HG03135 (cell line): Measurements from ENCODE around the gene SLC11A1.

Experiments
- ATAC-seq: cut with Tn5 transposase; IDR thresholded peaks from one replicate; pipeline ENCODE4 v1.9.1; 2021; ENCODE audit warnings: mild to moderate bottlenecking, moderate library complexity; ENCODE audit not compliant: unreplicated experiment

Gene SLC11A1

DNA sequence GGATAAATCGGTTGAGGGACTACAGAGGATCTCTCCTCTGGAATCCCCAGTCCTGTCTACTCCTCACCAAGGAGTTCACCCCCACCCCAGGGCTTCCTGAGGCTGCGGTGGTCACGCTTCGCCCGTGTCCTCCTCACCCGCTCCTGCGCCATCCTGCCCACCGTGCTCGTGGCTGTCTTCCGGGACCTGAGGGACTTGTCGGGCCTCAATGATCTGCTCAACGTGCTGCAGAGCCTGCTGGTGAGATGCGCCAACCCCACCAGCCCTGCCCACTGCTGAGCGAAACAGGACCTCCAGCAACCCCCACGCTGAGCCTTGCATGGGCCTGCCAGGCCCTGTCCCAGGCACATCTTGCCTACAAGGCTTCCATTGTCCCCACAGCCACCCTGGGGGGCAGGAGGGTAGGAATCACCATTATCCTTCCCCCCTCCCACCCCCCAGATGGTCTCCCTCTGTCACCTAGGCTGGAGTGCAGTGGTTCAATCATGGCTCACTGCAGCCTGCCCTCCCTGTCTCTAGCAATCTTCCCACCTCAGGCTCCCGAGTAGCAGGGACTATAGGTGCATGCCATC is 10.9 kb downstream of the SLC11A1 start:
- ATAC-seq: no peak

GRCh38 chr2:218393750-218394290 is 11.7 kb downstream of the SLC11A1 start:
- no peak for ATAC-seq

DNA sequence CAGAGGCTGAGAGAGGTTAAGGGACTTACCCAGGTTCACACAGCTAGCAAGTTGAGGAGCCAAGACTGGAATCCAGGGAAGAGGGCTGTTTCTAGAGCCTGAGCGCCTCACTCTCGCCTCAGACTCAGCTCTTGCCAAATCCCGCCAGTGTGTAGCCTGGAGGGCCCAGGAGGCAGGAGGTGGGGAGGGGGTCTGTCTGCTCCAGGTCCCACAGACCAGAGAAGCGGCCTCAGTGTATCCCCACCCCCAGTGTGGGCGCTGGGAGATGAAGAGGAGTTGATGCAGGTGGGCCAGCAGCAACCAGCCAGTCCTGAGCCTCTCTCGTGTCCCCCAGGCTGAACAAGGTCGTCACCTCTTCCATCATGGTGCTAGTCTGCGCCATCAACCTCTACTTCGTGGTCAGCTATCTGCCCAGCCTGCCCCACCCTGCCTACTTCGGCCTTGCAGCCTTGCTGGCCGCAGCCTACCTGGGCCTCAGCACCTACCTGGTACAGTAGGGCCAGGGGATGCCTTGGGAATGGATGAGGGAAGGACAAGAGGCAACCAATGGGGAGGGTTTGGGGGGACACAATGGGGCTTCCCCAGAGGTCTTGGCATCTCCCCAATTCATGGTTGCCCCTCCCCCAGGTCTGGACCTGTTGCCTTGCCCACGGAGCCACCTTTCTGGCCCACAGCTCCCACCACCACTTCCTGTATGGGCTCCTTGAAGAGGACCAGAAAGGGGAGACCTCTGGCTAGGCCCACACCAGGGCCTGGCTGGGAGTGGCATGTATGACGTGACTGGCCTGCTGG is 12.4 kb downstream of the SLC11A1 start:
- no peak for ATAC-seq

GRCh38 chr2:218395090-218395444 is 13.0 kb downstream of the SLC11A1 start:
- no peak for ATAC-seq

GRCh38 chr2:218395456-218395825 is 13.4 kb downstream of the SLC11A1 start:
- no peak for ATAC-seq

- peak; percentile 44 for ATAC-seq
Observed at GRCh38 chr2:218395826-218396687, 14.0 kb downstream of the SLC11A1 start.

GRCh38 chr2:218396688-218397462 is 14.8 kb downstream of the SLC11A1 start:
- no peak for ATAC-seq

- no peak for ATAC-seq
Observed at GRCh38 chr2:218397463-218397819, 15.4 kb downstream of the SLC11A1 start.

- no peak for ATAC-seq
Observed at GRCh38 chr2:218397820-218398436, 15.9 kb downstream of the SLC11A1 start.

DNA sequence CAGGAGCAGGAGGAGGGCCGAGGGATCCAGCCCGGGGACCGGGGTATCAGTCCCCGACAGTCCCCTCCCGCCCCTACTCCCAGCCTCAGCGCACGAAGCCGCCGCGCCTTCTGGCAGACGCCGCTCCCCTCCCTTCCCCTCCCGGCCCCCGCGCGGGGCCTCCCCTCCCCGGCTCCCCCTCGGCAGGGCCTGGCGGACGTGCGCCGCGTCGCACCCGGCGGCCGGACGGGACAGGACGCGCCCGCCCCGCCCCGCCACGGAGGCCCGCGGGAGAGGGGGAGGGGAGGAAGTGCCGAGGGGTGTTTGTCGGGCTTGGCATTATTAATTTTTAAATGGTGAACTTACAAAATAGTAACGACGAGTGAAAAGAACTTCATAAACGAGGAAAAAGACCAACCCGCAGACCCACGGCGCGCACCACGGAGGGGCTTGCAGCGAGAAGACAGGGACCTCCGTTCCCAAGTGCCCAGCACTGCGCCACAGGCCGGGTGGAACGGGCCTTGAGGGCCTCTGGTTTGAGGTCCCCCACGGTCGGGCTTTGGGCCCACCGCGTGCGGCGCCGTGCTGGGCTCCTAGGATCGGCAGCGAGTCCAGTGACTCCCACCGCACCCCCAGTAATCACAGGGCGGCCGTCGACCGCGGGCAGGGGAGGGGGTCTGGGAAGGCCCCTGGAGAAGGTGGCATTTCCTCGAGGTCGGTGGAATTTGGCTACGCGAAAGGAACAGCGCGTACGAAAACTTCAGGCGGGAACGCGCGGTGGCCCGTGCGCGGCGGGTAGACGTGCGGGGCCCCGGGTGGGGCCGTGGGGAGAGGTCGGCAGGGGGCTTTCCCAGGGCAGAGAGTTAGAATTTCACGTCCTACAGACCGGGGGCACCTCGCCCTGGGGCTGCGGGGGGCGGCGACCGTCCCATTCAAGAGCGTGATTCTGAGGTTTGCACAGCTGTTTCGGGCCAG is 16.6 kb downstream of the SLC11A1 start:
- ATAC-seq: peak; percentile 26

DNA sequence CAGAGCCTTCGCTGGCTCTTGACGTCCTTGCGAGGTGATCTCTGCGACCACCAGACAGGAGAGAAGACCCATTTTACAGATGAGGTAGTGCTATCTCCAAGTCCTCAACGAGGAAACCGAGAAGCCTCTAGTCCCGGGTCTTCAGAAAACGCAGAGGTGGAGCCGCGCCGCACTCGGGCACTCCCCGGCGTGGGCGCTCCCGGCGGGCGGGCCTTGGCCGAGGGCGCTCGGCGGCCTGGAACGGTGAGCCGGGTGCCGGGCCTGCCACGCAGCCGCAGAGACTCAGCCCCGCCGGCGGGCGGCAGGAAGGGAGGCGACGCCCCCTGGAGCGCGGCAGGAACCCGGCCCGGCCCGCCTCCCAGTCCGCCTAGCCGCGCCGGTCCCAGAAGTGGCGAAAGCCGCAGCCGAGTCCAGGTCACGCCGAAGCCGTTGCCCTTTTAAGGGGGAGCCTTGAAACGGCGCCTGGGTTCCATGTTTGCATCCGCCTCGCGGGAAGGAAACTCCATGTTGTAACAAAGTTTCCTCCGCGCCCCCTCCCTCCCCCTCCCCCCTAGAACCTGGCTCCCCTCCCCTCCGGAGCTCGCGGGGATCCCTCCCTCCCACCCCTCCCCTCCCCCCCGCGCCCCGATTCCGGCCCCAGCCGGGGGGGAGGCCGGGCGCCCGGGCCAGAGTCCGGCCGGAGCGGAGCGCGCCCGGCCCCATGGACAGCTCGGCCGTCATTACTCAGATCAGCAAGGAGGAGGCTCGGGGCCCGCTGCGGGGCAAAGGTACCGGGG is 17.5 kb downstream of the SLC11A1 start, which contains the start of gene CTDSP1:
Gene CTDSP1 (plus strand): TSS at position 478 of the 776 bp plus-strand sequence. CDS start 223 bp downstream, at position 701.
- ATAC-seq: peak; percentile 32

- no peak for ATAC-seq
Observed at GRCh38 chr2:218400167-218400929, 18.3 kb downstream of the SLC11A1 start.

DNA sequence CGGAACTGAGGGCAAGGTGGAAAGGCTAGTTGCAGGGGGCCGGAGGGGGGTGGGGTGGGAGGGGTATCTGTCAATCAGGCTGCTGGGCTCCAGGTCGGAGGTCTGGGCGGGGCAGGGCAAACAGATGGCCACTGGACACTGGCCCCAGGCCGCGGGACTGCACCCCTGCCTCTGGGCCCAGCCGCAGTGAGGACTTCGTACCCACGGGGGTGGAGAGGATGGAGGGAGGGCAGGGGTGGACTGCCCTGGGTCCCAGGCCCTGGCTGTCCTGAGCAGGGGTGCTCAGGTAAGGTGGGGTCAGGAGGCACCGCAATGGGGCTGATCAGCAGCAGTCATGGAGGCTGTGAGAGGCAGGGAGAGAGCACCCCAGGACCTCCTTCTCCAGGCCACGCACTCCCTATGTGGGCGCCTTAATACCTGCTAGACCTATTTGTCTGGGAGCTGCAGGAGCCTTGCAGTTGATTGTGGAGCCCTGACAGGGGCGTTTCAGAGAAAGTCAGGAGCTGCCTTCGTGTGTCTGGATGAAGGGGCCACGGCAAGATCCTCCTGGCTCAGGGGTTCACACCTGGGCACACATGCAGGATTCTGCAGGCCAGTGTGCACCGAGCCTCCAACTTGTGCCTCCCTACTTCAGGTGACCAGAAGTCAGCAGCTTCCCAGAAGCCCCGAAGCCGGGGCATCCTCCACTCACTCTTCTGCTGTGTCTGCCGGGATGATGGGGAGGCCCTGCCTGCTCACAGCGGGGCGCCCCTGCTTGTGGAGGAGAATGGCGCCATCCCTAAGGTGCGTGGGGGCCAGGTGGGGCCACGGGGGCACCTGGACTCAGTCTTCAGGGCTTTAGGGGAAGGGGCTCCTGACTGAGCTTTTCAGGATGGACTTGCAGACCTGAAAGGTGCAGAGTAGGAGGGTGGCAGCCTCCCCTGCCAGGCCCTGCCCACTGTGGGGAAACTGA is 19.1 kb downstream of the SLC11A1 start:
- ATAC-seq: no peak

DNA sequence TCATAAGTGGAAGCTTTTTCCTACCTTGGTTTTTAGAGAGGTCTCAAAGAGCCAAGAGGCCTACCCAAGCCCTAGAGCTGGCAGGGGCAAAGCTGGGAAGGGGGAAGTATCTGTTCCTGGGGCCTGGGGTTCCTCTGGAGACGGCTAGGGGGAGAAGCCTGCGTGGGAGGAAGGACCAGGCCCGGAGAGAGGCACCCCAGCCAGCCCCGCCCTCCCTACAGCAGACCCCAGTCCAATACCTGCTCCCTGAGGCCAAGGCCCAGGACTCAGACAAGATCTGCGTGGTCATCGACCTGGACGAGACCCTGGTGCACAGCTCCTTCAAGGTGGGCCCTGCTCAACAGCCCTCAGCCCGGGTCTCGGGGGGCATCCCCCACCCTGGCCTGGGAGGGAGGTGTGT is 19.8 kb downstream of the SLC11A1 start:
- ATAC-seq: no peak

- ATAC-seq: no peak
Observed at GRCh38 chr2:218402491-218402901, 20.4 kb downstream of the SLC11A1 start.

DNA sequence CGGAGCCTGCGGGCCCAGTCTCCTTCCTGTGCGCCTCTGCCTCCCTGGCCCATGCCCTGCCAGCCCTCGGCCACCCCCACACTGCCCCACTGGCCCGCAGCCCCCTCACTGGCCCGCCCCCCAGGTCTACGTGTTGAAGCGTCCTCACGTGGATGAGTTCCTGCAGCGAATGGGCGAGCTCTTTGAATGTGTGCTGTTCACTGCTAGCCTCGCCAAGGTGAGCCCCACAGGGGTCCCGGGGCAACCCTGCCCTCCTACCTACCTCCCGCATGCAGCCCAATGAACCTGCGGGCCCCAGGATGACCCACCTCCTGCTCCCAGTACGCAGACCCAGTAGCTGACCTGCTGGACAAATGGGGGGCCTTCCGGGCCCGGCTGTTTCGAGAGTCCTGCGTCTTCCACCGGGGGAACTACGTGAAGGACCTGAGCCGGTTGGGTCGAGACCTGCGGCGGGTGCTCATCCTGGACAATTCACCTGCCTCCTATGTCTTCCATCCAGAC is 20.9 kb downstream of the SLC11A1 start:
- ATAC-seq: no peak
